NCI-H2227 treated with DMSO at 0.1 percent for 48 hours (cell line): ENCODE measurements around the gene EXOC3L4.
"Not testable (repeated sequence)": the region's sequence is repeated elsewhere in the genome, so short reads cannot be mapped to it uniquely, and the experiment has no call there.

ENCODE experiments used
- DNase-seq: peaks from one replicate; lab custom pipeline; 2025; lab: John Stamatoyannopoulos, UW

The EXOC3L4 gene

GRCh38 chr14:103105580-103106150 lies 11.1 kb downstream of the EXOC3L4 start:
- no peak for DNase-seq

- no peak for DNase-seq
Measured at GRCh38 chr14:103107455-103107854, 12.9 kb downstream of the EXOC3L4 start.

- no peak for DNase-seq
Measured at GRCh38 chr14:103107941-103108748, 13.6 kb downstream of the EXOC3L4 start.

GRCh38 chr14:103108749-103109207 lies 14.3 kb downstream of the EXOC3L4 start:
- no peak for DNase-seq

DNA sequence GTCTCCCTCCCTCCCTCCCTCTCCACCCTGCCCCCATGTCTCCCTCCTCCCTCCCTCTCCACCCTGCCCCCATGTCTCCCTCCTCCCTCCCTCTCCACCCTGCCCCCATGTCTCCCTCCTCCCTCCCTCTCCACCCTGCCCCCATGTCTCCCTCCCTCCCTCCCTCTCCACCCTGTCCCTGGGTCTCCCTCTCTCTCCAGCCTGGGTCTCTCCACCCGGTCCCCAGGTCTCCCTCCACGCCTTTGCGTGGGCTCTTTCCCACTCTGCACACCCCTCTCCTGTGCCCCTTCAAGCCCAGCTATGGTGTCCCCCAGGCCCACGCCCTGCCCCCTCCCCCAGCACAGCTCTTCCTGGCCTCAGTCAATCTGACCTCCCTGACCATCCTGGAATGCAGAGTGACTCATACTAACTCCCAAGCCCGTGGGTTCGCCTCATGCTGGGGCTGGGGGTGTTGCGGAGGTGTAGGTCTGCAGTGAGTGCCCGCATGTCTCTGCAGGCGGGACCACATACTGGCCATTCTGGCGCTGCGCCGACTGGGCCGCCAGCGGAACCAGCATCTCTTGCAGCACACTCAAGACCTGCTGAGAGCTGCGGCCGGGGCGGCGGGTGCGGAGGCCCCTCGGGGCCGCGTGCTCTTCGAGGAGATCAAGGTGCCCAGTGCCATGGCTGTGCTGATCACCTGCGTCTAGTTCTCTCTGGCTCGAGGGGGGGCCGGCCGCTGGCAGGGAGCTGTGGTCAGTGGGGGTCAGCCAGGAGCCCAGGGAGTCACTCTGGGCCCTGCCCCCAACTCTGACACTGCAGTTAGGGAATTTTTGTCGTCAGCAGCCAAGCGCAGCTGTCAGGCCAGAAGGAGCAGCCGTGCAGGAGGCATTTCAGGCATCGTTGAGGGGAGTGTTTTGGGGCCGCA lies 15.3 kb downstream of the EXOC3L4 start:
- DNase-seq = no peak

GRCh38 chr14:103110681-103111231 lies 16.2 kb downstream of the EXOC3L4 start:
- no peak for DNase-seq

GRCh38 chr14:103111232-103111868 lies 16.8 kb downstream of the EXOC3L4 start:
- no peak for DNase-seq

DNA sequence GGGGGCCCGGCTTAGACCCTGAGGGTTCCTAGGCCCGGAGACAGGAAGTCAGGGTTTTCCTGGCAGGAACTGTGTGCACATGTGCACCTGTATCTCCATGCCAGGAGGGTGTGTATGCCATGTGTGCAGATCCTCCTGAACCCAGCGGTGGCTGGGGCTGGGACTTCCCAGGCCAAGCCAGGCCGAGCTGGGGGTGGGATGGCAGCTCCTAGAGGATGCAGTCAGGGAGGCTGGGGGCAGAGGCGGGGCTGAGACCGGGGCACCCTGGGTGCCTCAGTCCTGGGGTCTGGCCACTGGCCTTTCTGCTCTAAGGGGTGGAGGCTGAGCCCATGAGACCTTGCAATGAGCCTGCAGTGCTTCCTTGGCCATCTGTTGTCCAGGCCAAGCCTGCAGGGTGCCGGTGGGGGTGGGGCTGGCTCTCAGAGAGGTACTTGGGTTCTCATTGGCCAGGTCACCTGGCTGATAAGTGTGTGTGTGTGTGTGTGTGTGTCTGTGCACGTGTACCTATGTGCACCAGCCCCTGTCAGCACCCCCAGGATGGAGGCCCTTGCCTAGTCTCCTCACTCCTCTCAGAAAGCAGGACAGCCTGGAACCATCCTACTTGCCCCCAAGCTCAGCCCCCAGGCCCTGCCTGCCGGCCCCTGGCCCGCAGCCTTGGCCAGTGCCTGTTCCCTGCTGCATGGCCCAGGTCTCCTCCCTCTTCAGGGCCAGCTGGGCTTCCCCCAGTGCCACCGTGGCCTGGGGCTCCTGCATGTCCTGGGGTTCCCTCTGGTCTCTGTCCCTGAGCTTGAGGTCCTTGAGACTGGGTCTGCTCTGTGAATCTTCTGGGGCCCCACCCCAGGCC lies 18.1 kb downstream of the EXOC3L4 start:
- DNase-seq = no peak

DNA sequence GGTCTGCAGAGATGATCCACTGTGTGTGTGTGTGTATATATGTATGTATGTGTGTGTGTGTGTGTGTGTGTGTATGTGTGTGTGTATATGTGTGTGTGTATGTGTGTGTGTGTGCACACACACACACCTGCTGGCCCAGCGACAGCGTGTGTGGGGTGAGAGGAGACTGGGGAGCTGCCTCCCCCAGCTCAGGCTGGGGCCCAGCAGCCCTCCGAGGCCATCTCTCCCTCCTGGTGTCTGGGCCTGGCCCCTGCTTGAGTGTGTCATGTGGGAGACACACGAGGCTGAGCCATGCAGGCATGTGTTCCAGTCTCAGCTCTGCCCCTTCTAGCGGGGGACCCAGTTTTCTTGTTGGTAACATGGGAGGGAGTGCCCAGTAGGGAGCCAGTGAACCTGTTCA lies 18.8 kb downstream of the EXOC3L4 start:
- no peak for DNase-seq

DNA sequence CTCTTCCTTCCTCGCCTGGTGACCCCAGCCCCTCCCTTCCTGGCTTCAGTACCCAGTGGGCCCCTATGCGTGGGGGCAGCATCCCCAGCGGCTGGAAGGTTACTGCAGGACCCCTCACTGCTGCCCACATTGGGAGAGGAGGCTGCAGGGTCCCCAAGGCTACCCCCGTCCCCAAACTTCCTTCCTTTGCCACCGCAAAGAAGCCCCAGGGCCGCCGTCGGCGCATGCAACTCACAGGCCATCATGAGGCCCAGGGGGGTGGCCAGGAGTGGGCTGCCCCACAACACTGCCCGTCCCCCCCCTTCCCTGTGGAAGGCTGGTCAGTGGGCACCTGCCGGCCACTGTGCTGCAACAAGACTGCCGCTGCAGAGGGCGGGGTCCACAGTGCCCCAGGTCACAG lies 19.2 kb downstream of the EXOC3L4 start:
- no peak for DNase-seq

GRCh38 chr14:103115086-103115679 lies 20.7 kb downstream of the EXOC3L4 start:
- DNase-seq = not testable (repeated sequence)

- DNase-seq = no peak
Measured at GRCh38 chr14:103115845-103116572, 21.5 kb downstream of the EXOC3L4 start.

GRCh38 chr14:103116636-103117035 lies 22.1 kb downstream of the EXOC3L4 start:
- DNase-seq = no peak

DNA sequence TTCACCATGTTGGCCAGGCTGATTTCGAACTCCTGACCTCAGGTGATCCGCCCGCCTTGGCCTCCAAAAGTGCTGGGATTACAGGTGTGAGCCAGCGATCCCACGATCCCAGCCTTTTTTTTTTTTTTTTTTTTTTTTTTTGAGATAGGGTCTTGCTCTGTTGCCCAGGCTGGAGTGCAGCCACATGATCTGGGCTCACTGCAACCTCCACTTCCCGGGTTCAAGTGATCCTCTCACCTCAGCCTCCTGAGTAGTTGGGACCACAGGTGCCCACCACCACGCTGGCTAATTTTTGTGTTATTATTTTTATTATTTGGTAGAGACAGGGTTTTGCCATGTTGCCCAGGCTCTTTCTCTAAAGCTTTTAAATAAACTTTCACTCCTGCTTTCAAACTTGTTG lies 23.0 kb downstream of the EXOC3L4 start:
- not testable (repeated sequence) for DNase-seq

GRCh38 chr14:103118018-103118662 lies 23.6 kb downstream of the EXOC3L4 start:
- no peak for DNase-seq

- no peak for DNase-seq
Measured at GRCh38 chr14:103118663-103119404, 24.3 kb downstream of the EXOC3L4 start.

GRCh38 chr14:103119527-103119926 lies 25.0 kb downstream of the EXOC3L4 start:
- DNase-seq = not testable (repeated sequence)

DNA sequence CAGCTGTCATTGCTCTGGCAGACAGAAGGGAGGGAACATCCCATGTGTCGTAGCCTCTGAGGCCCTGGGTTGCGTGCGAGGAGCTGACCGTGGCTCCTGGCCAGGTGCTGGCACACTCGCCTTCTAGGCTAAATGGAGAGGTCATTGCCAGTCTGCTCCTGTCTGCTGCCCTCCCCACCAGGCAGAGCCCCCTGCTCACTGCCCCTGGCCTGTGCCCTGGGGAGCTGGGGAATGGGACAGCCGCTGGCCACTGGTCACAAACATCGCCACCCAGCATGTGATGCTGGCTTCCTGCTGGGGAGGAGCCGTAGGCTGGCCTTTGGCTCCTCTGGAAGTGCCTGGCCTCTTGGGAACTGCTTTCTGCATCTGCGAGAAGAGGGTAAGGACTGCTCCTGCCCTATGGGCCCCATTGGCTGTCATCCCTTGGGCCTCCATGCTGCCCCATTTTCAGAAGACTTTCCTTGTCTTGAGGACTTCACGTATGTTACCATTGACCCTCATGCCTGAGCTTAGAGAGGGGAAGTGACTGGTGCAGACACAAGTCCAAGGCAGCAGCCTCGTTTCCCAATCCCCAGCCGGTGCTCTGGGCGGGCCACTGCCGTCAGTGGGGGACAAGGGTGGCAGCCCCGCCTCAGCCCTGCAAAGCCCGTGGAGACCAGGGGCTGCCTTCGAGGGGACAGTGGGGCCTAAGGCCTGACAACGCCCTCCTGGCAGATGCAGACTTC lies 26.8 kb downstream of the EXOC3L4 start:
- DNase-seq = no peak
